Stimulated activated CD8-positive, alpha-beta memory T cell treated with anti-CD3 and anti-CD28 coated beads, Interleukin-7, amount 100 ng/mL, for 24 hours (primary cell): Measurements from ENCODE around the gene SLC25A39.

ENCODE experiments used
- DNase-seq: peaks from one replicate; pipeline ENCODE4 v3.0.0-alpha.2; 2020; ENCODE audit warnings: low read depth

SLC25A39 gene

DNA sequence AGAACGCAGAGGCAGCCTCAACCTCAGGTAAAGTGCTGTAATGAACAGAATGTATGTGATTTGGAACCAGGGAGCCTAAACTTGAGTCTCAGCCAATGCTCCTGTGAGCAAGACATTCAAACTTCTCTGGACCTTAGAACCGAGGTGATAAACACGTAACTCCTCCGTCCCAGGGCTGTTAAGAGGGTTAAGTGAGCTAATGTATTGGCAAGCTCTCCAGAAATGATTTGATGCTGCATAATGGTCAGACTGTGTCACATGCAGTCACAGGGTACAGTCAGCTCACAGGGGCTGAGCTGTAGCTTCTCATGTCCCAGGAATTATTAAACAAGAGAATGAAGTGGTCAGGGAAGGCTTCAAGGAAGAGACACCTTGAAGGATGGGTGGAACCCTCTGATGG lies 46.6 kb downstream of the SLC25A39 start:
- DNase-seq = no peak

DNA sequence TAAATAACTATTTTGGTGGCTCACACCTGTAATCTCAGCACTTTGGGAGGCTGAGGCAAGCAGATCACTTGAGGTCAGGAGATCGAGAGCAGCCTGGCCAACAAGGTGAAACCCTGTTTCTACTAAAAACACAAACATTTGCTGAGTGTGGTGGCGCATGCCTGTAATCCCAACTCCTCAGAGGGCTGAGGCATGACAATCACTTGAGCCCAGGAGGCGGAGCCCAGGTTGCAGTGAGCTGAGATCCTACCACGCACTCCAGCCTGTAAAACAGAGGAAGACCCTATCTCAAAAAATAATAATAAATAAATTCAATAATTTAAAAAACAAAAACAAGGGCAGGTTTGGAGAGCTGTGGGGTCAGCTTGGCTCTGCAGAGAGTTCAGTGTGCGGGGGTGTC lies 51.0 kb downstream of the SLC25A39 start:
- DNase-seq = no peak

DNA sequence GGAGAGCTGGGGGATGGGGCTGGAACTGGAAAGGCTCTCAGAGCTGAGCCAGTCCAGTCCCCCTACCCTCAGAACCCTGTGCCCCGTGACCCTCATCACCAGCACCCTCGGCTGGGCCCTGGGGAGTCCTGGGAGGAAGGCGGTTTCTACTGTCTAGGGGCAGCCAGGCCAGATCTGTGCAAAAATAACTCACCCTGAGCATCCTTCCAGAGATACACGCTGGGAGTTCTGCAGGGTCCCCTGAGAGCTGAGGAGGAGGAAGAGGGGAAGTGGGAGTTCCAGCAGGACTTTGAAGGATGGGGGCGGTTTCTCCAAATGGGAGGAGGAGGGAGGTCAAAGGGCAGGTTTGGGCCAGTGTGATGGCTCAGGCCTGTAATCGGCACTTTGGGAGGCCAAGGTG lies 51.7 kb downstream of the SLC25A39 start:
- no peak for DNase-seq

DNA sequence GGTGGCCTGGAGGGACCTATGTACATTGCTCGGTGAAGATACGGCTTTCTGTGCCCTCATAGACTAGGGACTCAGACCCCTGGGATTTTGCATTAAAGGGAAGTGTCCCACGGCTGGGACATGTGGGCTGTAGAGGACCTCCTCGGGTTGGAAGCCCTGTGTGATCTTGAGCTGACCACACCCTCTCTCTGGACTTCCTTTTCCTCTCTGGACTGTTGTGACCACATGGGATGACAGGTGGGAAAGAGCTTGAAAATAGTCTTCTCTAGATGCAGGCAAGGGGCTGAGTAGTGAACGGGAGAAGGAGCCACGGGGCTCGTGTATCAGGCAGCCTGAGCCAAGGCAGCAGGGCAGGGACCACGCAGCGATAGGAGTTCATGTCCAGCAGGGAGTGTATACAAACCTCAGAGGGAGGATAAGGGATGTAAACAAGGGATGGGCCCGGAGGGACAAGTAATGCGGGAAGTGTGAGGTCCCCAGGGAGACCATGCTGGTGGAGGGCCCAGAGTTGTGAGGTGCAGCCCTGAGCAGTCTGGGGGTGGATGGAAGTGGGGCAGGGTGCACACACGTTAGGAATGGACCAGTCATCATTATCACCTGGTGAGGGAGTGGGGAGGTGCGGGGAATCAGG lies 52.2 kb downstream of the SLC25A39 start:
- DNase-seq = no peak
